ENCODE data around the gene SLC37A1.
A peak's percentile ranks its signal among the peaks of the same experiment; 100 is the strongest.

Gene SLC37A1

DNA sequence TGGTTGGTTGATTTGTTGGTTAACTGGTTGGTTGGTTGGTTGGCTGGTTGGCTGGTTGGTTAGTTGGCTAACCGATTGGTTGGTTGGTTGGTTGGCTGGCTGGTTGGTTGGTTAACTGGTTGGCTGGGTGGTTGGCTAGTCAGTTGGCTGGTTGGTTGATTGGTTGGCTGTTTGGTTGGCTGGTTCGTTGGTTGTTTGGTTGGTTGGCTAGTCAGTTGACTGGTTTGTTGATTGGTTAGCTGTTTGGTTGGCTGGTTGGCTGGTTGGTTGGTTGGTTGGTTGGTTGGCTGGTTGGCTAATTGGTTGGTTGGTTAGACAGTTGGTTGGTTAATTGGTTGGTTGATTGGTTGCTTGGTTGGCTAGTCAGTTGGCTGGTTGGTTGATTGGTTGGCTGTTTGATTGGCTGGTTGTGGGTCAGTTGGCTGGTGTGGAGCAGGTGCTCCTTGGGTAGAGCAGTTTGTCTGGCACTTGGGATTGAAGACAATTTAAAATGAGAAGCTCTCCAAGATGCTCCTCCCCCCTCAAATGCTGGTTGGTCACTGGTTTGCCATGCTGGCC, 24.6 kb upstream of the SLC37A1 start:
- no peak overlapping the region for H3K27ac Mint-ChIP-seq

GRCh38 chr21:42489991-42490390, 23.7 kb upstream of the SLC37A1 start:
- no peaks in the 10 kb centered on the region for H3K4me1 Mint-ChIP-seq (ENCODE audit: low read depth in 2 of 2)
- ATAC-seq (replicated peaks) (no peak), DNase-seq (no peak)
- H3K27ac Mint-ChIP-seq: no peak overlapping the region
- no peak overlapping the region for H3K4me3 Mint-ChIP-seq
- peaks cover 4% of the 10 kb centered on the region for H3K36me3 Mint-ChIP-seq (ENCODE audit: insufficient read depth)
- H3K9me3 Mint-ChIP-seq: peaks cover 0 to 2% of the 10 kb centered on the region in 2 donors
- peaks cover 41 to 59% of the 10 kb centered on the region in 2 donors for H3K27me3 Mint-ChIP-seq

More for the DNA sequence above, 24.6 kb upstream of the SLC37A1 start:
- no peak overlapping the region for H3K4me3 Mint-ChIP-seq
- no peak for DNase-seq
- peaks cover 0 to 2% of the 10 kb centered on the region in 2 donors for H3K9me3 Mint-ChIP-seq
- H3K27me3 Mint-ChIP-seq: peaks cover 41 to 68% of the 10 kb centered on the region in 2 donors
- H3K36me3 Mint-ChIP-seq (ENCODE audit: insufficient read depth): peaks cover 4% of the 10 kb centered on the region
- no peaks in the 10 kb centered on the region for H3K4me1 Mint-ChIP-seq (ENCODE audit: low read depth in 2 of 2)
- ATAC-seq (replicated peaks): no peak

DNA sequence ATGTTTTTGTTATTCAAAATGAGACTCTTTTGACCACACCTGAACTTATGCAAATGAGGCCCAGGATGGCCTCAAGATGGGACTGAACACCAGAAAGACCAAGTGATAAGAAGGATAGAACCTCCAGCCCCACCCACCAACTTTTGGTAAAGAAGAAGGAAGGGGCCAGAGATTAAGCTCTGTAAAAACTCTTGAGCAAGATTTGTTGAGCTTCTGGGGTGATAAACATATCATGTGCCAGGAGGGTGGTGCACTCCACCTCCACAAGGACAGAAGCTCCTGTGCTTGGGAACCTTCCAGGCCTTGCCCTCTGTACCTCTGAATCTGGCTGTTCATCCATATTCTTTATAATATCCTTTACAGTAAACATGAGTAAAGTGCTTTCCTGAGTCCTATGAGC, 22.9 kb upstream of the SLC37A1 start:
- H3K4me3 Mint-ChIP-seq: no peak overlapping the region
- peaks cover 38 to 52% of the 10 kb centered on the region in 2 donors for H3K27me3 Mint-ChIP-seq
- H3K9me3 Mint-ChIP-seq: peaks cover 0 to 2% of the 10 kb centered on the region in 2 donors
- ATAC-seq (replicated peaks): no peak
- H3K27ac Mint-ChIP-seq: peak overlapping the region in 1 of 2 donors; percentile 6
- H3K36me3 Mint-ChIP-seq (ENCODE audit: insufficient read depth): peaks cover 4% of the 10 kb centered on the region
- peaks cover under 1 to 2% of the 10 kb centered on the region in 2 donors for H3K4me1 Mint-ChIP-seq (ENCODE audit: low read depth in 2 of 2)
- DNase-seq: no peak

DNA sequence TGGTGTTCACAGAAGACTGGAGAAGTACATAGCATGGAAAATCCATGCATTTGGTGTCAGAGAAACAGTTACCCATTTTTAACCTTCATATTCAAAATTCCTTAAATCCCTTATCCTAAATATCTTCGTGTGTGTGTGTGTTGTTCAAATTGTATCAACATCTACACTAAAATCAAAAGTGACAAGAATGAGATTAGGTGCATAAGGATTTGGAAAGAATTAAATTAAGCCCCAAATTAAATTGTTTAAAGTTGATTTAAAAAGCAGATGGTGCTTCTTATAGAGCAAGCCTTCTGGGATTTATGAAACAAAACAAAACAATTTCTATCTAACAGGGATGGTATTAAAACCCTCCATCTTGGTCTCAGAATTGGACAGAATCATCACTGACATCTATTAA, 22.3 kb upstream of the SLC37A1 start:
- Mint-ChIP-seq H3K36me3 (ENCODE audit: insufficient read depth) (peaks cover 9% of the 10 kb centered on the region), H3K9me3 (peaks cover 0 to 2% of the 10 kb centered on the region in 2 donors), H3K4me3 (no peak overlapping the region), H3K4me1 (ENCODE audit: low read depth in 2 of 2) (peaks cover 5 to 6% of the 10 kb centered on the region in 2 donors), H3K27ac (no peak overlapping the region), H3K27me3 (peaks cover 32 to 46% of the 10 kb centered on the region in 2 donors)
- DNase-seq: no peak
- no peak for ATAC-seq (replicated peaks)

GRCh38 chr21:42492201-42492600, 21.5 kb upstream of the SLC37A1 start:
- no peak for ATAC-seq (replicated peaks)
- DNase-seq: no peak
- Mint-ChIP-seq H3K4me3 (no peak overlapping the region), H3K27me3 (peaks cover 25 to 37% of the 10 kb centered on the region in 2 donors), H3K36me3 (ENCODE audit: insufficient read depth) (peaks cover 9% of the 10 kb centered on the region), H3K27ac (no peak overlapping the region), H3K4me1 (ENCODE audit: low read depth in 2 of 2) (peaks cover 11 to 13% of the 10 kb centered on the region in 2 donors), H3K9me3 (peaks cover 0 to 2% of the 10 kb centered on the region in 2 donors)

- no peak overlapping the region for H3K4me3 Mint-ChIP-seq
These were observed 20.3 kb upstream of the SLC37A1 start for GRCh38 chr21:42493109-42494060.

DNA sequence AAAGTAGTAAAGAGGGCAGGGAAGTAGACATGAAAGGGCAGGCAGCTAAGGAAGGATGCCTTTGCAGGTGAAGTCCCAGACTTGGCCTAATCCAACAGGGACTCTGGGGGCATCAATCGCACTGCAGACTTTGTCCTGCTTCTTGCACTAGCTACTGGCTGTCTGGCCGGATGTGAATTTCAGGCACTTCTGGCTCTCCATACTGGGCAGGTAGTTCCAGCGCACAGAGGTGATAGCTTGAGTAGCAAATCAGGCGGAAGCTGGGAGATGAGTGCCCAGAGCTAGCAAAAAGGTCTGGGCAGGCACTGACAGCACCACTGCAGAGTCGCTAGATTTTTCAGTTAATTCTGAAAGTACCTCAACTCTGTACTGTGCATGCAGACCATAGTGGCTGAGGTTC, 18.6 kb upstream of the SLC37A1 start:
- H3K27me3 Mint-ChIP-seq: peaks cover 2 to 14% of the 10 kb centered on the region in 2 donors
- no peak for ATAC-seq (replicated peaks)
- no peak overlapping the region for H3K27ac Mint-ChIP-seq
- peaks cover 9% of the 10 kb centered on the region for H3K36me3 Mint-ChIP-seq (ENCODE audit: insufficient read depth)
- H3K9me3 Mint-ChIP-seq: no peaks in the 10 kb centered on the region
- peak overlapping the region; percentile 81 to 83 for H3K4me3 Mint-ChIP-seq
- no peak for DNase-seq
- H3K4me1 Mint-ChIP-seq (ENCODE audit: low read depth in 2 of 2): peaks cover 11 to 13% of the 10 kb centered on the region in 2 donors

More at GRCh38 chr21:42493109-42494060, 20.3 kb upstream of the SLC37A1 start:
- Mint-ChIP-seq H3K9me3 (peaks cover 0 to 2% of the 10 kb centered on the region in 2 donors), H3K36me3 (ENCODE audit: insufficient read depth) (peaks cover 9% of the 10 kb centered on the region), H3K27me3 (peaks cover 16 to 27% of the 10 kb centered on the region in 2 donors), H3K27ac (no peak overlapping the region), H3K4me1 (ENCODE audit: low read depth in 2 of 2) (peaks cover 11 to 13% of the 10 kb centered on the region in 2 donors)
- ATAC-seq (replicated peaks) (no peak), DNase-seq (no peak)

- H3K27me3 Mint-ChIP-seq: peaks cover 0 to 18% of the 10 kb centered on the region in 2 donors
- peaks cover 9% of the 10 kb centered on the region for H3K36me3 Mint-ChIP-seq (ENCODE audit: insufficient read depth)
- peak overlapping the region; percentile 81 to 83 for H3K4me3 Mint-ChIP-seq
- H3K27ac Mint-ChIP-seq: peak overlapping the region; percentile 84 to 90
- H3K4me1 Mint-ChIP-seq (ENCODE audit: low read depth in 2 of 2): peaks cover 11 to 13% of the 10 kb centered on the region in 2 donors
- ATAC-seq (replicated peaks): no peak
- no peak for DNase-seq
- H3K9me3 Mint-ChIP-seq: no peaks in the 10 kb centered on the region
These were observed 17.9 kb upstream of the SLC37A1 start for GRCh38 chr21:42495765-42496119.

DNA sequence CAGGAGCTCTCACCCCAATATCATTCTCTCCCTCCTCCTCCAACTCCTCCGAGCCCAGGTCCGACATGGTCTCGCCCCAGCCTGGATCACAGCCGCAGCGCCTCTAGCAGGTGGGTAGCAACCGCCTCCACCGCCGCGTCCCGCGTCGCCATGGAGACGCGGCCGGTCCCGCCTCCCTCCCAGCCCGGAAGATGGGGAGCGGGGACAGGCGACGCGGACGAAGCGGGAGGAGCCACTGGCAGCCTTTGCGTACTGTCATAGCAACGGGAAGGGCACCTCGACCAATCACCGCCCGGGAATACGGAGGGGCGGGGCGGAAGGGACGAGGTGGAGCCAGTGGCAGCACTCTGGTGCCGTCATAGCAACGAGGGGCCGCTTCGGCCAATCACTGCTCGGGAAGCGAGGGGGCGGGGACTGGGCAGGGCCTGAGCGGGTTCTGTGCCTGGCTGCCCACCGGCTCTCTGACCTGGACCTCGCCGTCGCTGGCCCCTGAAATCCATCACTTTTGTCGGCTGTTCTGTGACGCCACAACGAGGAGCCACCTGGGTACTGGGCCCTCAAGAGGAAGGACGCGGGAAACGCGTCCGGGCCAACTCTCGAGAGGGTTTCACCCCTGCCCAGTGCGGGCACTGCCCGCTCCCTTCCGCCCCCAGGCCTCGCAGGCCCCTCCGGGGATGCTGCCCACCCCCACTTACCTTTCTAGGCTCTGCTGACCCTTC, 17.4 kb upstream of the SLC37A1 start, which contains the start of gene RSPH1:
Gene RSPH1 (minus strand): TSS at position 105 of the 719 bp plus-strand sequence. CDS start 38 bp downstream, at position 67.
- Mint-ChIP-seq H3K9me3 (no peaks in the 10 kb centered on the region), H3K27me3 (peaks cover 0 to 18% of the 10 kb centered on the region in 2 donors), H3K36me3 (ENCODE audit: insufficient read depth) (peaks cover 9% of the 10 kb centered on the region), H3K27ac (peak within 1 kb of the TSS; percentile 84 to 90), H3K4me3 (peak within 1 kb of the TSS; percentile 81 to 83), H3K4me1 (ENCODE audit: low read depth in 2 of 2) (peaks cover 11 to 13% of the 10 kb centered on the region in 2 donors)
- ATAC-seq (replicated peaks) (peak; percentile 94), DNase-seq (peak; percentile 98 to 99 (median 99))

- Mint-ChIP-seq H3K27ac (peak overlapping the region; percentile 84 to 90), H3K27me3 (peaks cover 0 to 16% of the 10 kb centered on the region in 2 donors), H3K4me1 (ENCODE audit: low read depth in 2 of 2) (peaks cover 11 to 13% of the 10 kb centered on the region in 2 donors), H3K4me3 (peak overlapping the region; percentile 81 to 83), H3K9me3 (no peaks in the 10 kb centered on the region), H3K36me3 (ENCODE audit: insufficient read depth) (peaks cover 9% of the 10 kb centered on the region)
- DNase-seq: no peak
- no peak for ATAC-seq (replicated peaks)
These were observed 16.8 kb upstream of the SLC37A1 start for GRCh38 chr21:42496839-42497202.

DNA sequence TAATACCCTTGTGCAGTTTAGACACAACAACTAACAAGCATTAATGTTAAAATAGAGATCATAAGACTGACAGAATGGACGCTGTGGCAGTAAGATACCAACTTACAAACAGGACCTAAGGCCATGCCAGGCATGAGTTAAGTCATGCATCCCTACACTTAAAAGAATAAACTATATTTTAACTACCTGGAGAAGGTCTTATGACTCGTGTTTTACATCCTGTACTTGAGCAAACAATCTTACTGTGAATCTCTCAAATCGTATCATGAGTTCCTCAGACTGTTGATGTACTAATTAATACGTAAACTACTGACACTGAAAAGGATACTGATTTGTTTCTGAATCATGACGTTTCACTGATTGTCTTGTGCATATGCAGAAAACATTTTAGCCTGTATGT, 15.6 kb upstream of the SLC37A1 start:
- Mint-ChIP-seq H3K4me1 (ENCODE audit: low read depth in 2 of 2) (peaks cover 11 to 13% of the 10 kb centered on the region in 2 donors), H3K36me3 (ENCODE audit: insufficient read depth) (peaks cover 9% of the 10 kb centered on the region)
- no peak for DNase-seq

DNA sequence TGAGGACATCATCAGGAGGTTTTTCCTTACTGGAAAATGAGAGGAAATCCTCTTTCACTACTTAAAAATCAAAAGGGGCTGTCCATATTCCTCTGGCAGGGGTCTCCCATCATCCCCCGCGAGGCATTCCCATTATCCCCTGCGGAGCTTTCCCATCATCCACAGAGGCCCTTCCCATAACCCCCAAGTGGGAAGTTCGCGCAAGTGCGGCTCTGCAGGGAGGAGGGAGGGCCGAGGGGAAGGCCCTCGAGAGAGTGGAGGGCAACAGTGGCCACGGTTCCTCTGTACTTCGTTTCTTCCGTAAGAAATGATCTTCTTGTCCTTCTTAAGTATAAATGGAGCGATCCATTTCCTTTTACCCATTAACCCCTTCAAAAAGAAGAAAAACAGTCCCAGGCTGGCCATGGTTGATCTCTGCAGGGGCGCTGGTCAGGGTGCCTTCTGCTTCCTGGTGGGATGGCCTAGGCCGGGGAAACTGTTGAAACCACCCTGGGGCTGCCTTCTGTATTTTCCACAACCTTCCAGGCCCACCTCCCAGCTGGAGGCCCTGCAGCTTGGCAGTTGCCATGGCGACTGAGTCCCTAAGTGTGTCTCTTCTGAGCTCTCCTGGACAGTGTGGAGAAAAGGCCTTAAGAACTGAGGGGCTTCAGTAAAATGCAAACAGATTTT, 14.1 kb upstream of the SLC37A1 start:
- H3K27ac Mint-ChIP-seq: no peak overlapping the region
- peaks cover 0 to 7% of the 10 kb centered on the region in 2 donors for H3K27me3 Mint-ChIP-seq
- DNase-seq (no peak), ATAC-seq (replicated peaks) (no peak)
- H3K4me3 Mint-ChIP-seq: no peak overlapping the region
- H3K9me3 Mint-ChIP-seq: no peaks in the 10 kb centered on the region
- peaks cover 9% of the 10 kb centered on the region for H3K36me3 Mint-ChIP-seq (ENCODE audit: insufficient read depth)
- peaks cover 18 to 21% of the 10 kb centered on the region in 2 donors for H3K4me1 Mint-ChIP-seq (ENCODE audit: low read depth in 2 of 2)

More for the DNA sequence above, 15.6 kb upstream of the SLC37A1 start:
- no peak overlapping the region for H3K4me3 Mint-ChIP-seq
- no peak overlapping the region for H3K27ac Mint-ChIP-seq
- no peak for ATAC-seq (replicated peaks)
- no peaks in the 10 kb centered on the region for H3K9me3 Mint-ChIP-seq
- peaks cover 0 to 7% of the 10 kb centered on the region in 2 donors for H3K27me3 Mint-ChIP-seq
